Right cardiac atrium (tissue), 5 donors: ENCODE data around the gene BRD1. TPM values are rescaled to one million over a fixed set of nuclear protein-coding genes. Genes with fewer than 3 reads are reported as not detected.
A peak's percentile ranks its signal among the peaks of the same experiment; 100 is the strongest.
"Not testable (repeated sequence)": the region's sequence is repeated elsewhere in the genome, so short reads cannot be mapped to it uniquely, and the experiment has no call there.

Source experiments
- ATAC-seq, 2 donors: fragments of 200-7000 bp; cut with Tn5 transposase; one replicate each; pipeline versions ENCODE4 v1.8.0 to v1.9.1; 2020; ENCODE audit warnings: moderate library complexity in 2 of 2, mild to moderate bottlenecking in 1 of 2
- DNase-seq, 3 donors: peaks; one replicate each; pipeline ENCODE4 v3.0.0-alpha.2; 2020
- H3K27ac ChIP-seq: one replicate; pipeline ENCODE4 v1.5.1; 2013; ENCODE audit warnings: mild to moderate bottlenecking, low read length, control low read depth, moderate library complexity
- H3K27me3 ChIP-seq: one replicate; pipeline ENCODE4 v1.6.1; 2013; ENCODE audit not compliant: control insufficient read depth, insufficient read depth
- H3K4me1 ChIP-seq: one replicate; pipeline ENCODE4 v1.6.1; 2013; ENCODE audit warnings: low read length; ENCODE audit not compliant: control insufficient read depth, insufficient read depth
- H3K4me3 ChIP-seq: one replicate; pipeline ENCODE4 v1.5.1; 2013; ENCODE audit warnings: low read length, control low read depth
- H3K9me3 ChIP-seq: one replicate; pipeline ENCODE4 v1.6.1; 2013; ENCODE audit warnings: low read length; ENCODE audit not compliant: control insufficient read depth
- WGBS: extraction: QIAGEN DNeasy Blood & Tissue Kit; methylation state at CpG from one replicate; pipeline ENCODE4 v1.1.7; 2013; 5-methylcytosine and 5-hydroxymethylcytosine counted together
- intact Hi-C, 4 donors: fragments of 100-400 bp; cut with DNase I; formaldehyde crosslinking; loops; one replicate each; pipeline versions ENCODE4 v1.11.0 to v1.14.0; 2022 to 2023
- polyA plus RNA-seq: library from polyadenylated mRNA; stranded (reverse); fragments of 200-250 nt; gene quantifications from one replicate; pipeline ENCODE4 v1.2.3, GENCODE V29; 2013
- total RNA-seq, 4 donors: library from RNA; stranded (reverse); fragmentation: NEBNext Ultra II Directional; extraction: Animal tissue kit (Norgen Biotek cat#: 25700); gene quantifications; one replicate each; pipeline ENCODE4 v1.2.1, GENCODE V29; 2021
- donor health status: healthy with polysubstance abuse.
- donor health status: DM: no; HTN: yes; CAD: no.
- donor health status: DM: no; HTN: no; CAD: no.
- donor health status: DM: no; HTN: yes; CAD: no; lungs with severe emphysema.
- donor health status: DM: yes; HTN: yes; CAD: no.

The BRD1 gene
- total and polyA plus RNA-seq, 5 donors = 16.3 to 19.4 (median 18.2) TPM

DNA sequence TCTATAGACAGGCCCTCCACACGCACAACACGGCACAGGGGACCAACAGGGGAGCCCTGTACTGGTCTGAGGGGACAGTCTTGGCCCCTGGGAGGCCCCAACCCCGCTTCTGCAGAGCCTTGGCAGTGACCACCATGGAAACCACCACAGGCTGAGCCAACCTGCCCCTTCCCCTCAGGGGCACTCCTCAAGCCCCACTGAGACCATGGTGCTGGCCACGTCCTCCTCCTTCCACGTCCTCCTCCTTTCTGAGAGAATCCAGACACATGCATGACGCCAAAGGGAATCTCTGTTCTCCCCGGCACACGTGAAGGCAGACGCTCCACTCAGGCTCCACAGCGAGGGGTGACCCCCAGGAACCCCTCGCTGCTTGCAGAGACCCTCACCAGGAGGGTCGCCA is 2.7 kb downstream of the BRD1 start:
- Histone ChIP-seq H3K4me3 (no peak overlapping the region), H3K27me3 (no peaks in the 10 kb centered on the region), H3K27ac (no peak overlapping the region), H3K4me1 (peaks cover 10% of the 10 kb centered on the region), H3K9me3 (no peaks in the 10 kb centered on the region)
- DNase-seq (no peak), ATAC-seq (no peak)
- 84% methylated on average over 12 of the region's 12 CpGs for WGBS
- intact Hi-C loops = no loop called here

DNA sequence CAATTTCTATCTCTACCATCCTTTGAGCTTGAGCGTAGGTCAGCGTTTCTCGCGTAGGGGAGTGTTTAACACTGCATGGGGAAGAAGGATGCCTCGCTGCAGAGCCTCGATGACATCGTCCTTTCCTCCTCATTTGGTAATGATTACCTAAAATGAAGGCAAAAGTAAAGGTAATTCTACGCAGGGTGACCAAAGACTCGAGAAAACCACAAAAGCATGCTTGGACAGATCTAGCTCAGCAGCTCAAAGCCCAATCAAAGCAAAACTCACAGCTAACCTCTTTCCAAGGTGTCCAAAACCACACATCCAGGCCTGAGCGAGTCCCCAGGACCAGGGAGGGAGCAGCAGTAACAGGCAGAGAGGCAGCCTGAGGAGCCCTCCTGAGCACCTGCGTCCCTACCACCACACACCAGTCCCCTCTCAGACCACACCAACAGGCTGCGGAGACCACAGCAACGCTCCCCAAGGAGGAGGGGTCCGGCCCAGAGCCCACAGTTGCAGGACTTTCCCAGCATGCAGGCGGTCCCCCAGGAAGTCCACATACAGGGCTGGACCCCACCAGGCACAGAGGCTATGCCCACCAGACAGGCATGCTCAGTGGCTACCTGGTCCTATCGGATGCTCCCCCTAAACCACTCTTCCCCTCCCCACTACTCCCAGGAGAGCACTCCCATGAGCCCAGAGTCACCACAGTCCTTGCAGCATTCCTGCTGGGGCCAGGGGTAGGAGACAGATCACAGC is 3.3 kb downstream of the BRD1 start:
- Histone ChIP-seq H3K4me3 (no peak overlapping the region), H3K27ac (no peak overlapping the region), H3K27me3 (no peaks in the 10 kb centered on the region), H3K4me1 (peaks cover 10% of the 10 kb centered on the region), H3K9me3 (no peaks in the 10 kb centered on the region)
- intact Hi-C loops = no loop called here
- 86% methylated on average over 16 of the region's 16 CpGs for WGBS
- ATAC-seq (no peak), DNase-seq (no peak)

DNA sequence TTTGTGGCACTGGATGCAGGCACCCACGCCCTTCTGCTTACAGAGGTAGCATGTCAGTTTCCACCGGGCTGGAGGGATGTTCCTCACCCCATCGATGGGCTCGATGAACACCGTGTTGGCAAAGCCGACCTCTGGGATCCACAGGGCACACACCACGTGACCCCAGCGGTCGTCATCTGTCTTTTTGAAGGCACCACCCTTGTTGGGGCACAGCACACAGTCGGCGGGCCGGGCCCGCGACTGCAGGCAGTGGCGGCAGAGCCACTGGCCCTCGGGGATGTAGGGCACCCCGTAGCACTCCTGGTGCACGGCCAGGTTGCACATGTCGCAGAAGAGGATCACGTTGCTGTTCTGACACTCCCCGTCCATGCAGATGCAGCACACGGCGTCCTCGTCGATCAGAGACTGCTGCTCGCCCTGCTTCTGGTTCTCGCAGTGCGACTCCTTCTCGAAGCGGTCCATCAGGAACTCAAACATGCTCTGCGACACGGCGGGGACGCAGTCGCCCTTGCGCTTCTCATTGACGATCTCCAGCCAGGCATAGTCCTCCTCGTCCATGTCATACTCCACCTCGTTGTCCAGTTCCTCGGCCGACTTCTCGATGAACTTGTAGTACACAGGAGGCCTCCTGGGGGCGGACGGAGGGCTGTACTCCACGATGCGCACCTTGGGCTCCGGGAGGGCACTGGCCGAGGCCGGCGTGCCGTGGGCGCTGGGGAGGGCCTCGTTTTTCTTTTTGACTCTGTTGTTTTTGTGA is 4.2 kb downstream of the BRD1 start:
- WGBS = 94% methylated on average over 53 of the region's 53 CpGs
- Histone ChIP-seq H3K27me3 (no peaks in the 10 kb centered on the region), H3K9me3 (no peaks in the 10 kb centered on the region), H3K4me1 (peaks cover 10% of the 10 kb centered on the region), H3K4me3 (no peak overlapping the region), H3K27ac (no peak overlapping the region)
- ATAC-seq (no peak), DNase-seq (no peak)
- intact Hi-C loops = no loop called here

DNA sequence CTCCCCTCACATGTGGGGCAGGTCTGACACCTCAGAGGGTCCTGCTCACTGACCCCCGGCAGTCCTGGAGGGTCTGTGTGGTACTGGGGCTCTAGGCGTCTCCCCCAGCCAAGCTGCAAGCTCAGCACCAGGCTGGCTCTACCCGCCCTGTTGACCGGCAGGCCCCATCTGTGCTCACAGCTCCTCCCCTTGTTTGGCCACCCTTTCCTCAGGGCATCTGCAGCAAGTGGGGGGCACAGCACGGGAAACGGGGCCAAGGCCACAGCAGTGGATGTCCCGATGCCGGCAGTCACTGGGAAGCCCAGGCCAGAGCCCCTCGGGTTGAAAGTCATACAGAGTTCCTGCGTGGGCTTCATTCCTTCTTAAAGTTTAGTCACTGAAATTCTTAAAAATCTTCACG is 5.9 kb downstream of the BRD1 start:
- peak in 1 of 2 donors; percentile 5 for ATAC-seq
- intact Hi-C loops, H3K27ac ChIP-seq, H3K9me3 ChIP-seq, DNase-seq, H3K27me3 ChIP-seq, H3K4me3 ChIP-seq: not testable (repeated sequence)
- 78% methylated on average over 11 of the region's 11 CpGs for WGBS
- H3K4me1 ChIP-seq = peaks cover 10% of the 10 kb centered on the region

DNA sequence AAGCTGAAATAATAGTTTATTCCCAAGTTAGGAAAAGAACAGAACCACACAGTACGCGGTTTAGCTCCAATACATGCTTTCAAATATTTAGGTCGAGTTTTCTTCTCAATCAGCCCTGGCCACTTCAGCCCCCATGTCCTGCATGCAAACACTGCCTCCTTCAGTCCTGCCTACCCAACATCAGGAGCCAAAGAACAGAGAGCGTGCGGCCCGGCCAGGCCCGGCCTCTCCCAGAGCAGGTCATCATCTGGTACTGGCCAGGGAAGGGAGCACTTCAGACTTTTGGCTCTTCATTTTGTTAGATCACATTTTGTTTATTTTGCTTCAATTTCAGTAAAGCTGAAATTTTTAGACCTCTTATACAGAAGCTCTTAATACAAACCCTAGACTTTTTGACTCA is 6.7 kb downstream of the BRD1 start:
- no peak overlapping the region for H3K27ac ChIP-seq
- ATAC-seq (peak in 1 of 2 donors; percentile 30), DNase-seq (no peak)
- 53% methylated on average over 7 of the region's 7 CpGs for WGBS
- H3K9me3 ChIP-seq = no peaks in the 10 kb centered on the region
- H3K27me3 ChIP-seq = no peaks in the 10 kb centered on the region
- peaks cover 10% of the 10 kb centered on the region for H3K4me1 ChIP-seq
- intact Hi-C loops = no loop called here
- no peak overlapping the region for H3K4me3 ChIP-seq

DNA sequence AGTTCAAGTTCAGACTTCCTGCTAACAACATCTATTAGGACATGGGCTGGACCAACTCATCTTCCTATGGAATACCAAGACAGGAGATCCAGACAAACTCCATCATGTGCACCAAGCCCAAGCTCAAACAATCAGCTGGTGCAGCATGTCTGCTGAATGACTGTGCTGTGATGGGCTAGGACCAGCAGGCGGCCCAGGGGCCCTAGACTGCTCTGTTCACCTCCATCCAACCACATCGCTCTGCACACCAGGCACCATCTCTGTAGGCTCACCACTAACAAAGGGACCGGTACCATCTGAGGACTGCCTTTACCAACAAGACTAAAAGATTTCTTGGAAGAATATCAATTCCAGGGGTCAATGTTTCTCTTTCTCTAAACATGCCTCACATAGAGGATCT is 10.3 kb downstream of the BRD1 start:
- ATAC-seq (no peak), DNase-seq (no peak)
- Histone ChIP-seq H3K4me1 (no peaks in the 10 kb centered on the region), H3K4me3 (no peak overlapping the region), H3K27ac (no peak overlapping the region), H3K9me3 (no peaks in the 10 kb centered on the region), H3K27me3 (no peaks in the 10 kb centered on the region)
- intact Hi-C loops = no loop called here
- 95% methylated on average over 3 of the region's 3 CpGs for WGBS

DNA sequence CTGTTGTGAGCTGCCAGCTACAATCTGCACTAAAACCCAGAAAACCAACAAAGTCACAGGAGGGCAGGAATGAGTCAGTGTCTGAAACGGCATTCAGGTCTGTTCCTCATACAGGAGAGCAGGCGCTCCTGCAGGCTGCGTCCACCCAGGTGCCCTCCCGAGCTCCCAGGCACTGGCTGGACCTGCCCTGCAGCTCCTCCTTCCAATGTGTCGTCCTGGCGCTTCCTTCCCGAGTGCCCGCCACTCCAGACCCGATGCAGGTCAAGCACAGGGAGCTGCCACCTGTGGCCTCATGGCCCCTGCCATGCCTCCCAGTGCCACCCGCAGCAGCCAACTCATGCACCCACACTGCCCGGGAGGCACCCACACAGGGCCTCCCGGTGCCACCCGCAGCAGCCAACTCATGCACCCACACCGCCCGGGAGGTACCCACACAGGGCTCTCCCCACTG is 12.0 kb downstream of the BRD1 start:
- Histone ChIP-seq H3K9me3 (no peaks in the 10 kb centered on the region), H3K4me1 (no peaks in the 10 kb centered on the region), H3K27me3 (no peaks in the 10 kb centered on the region), H3K4me3 (no peak overlapping the region), H3K27ac (no peak overlapping the region)
- DNase-seq (no peak), ATAC-seq (peak; percentile 22 to 24)
- intact Hi-C loops = no loop called here
- WGBS = 84% methylated on average over 15 of the region's 15 CpGs

DNA sequence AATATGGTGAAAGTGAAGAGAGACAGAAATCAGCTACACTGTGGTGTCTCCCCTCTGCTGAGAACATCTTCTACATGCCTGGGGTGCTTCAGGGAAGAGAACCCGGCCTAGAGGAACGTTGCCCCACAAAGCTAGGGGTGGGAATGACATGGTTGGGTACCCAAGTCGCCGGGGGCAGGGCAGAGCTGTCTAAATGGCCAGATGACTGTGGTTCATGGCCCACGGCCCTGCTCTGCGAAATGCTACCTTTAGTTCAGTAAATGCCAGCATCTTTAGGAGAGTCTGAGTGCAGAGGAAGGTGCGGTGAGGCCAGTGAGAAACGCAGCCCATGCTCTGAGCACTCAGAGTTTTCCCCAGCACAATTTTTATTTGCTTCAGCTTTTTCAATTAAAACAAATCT is 12.8 kb downstream of the BRD1 start:
- ATAC-seq = no peak
- no peak for DNase-seq
- Histone ChIP-seq H3K27me3 (no peaks in the 10 kb centered on the region), H3K4me3 (no peak overlapping the region), H3K4me1 (no peaks in the 10 kb centered on the region), H3K9me3 (no peaks in the 10 kb centered on the region), H3K27ac (no peak overlapping the region)
- WGBS = 78% methylated on average over 8 of the region's 8 CpGs
- intact Hi-C loops = no loop called here

DNA sequence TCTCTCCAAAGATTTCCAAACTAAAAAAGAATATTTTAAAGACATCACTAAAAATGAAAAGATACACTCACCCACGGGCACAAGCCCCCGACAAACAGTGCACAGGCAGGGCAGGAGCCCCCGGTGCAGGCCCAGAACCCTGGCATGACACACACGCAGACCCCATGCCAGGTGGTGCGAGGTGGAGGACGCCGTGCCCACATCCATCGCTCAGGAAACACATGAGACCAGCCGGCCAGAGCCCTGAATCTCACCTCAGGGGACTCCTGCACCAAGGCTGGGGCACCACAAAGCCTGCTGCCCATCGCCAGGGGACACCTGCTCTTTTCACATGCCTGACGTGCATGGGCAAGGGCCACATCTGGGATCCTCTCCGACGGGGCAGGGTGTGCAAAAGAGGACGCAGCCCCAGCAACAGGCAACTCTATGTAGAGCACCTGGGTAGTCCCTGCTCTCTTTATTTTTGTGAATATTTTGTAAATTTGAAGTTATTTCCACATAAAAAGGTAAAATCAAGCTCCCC is 13.4 kb downstream of the BRD1 start:
- WGBS = 94% methylated on average over 14 of the region's 14 CpGs
- no peak overlapping the region for H3K4me3 ChIP-seq
- H3K9me3 ChIP-seq = no peaks in the 10 kb centered on the region
- H3K27ac ChIP-seq = no peak overlapping the region
- DNase-seq (no peak), ATAC-seq (no peak)
- peaks cover 1% of the 10 kb centered on the region for H3K4me1 ChIP-seq
- intact Hi-C loops = no loop called here
- H3K27me3 ChIP-seq = no peaks in the 10 kb centered on the region

DNA sequence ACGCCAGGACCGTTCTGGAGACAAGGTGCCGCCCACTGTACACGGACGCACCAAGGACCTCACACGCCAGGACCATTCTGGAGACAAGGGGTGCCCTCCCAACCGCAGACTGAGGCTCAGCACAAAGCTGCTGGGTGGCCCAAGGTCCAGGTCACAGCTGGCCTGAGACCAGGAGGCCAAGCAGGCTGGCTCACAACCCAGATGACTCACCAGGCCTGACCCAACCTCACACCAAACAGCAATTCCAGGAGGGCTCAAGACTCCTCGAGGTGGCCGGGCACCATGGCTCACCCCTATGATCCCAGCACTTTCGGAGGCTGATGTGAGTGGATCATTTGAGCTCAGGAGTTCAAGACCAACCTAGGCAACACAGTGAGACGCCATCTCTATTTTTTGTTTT is 14.8 kb downstream of the BRD1 start:
- Histone ChIP-seq H3K4me1 (peaks cover 7% of the 10 kb centered on the region), H3K27me3 (no peaks in the 10 kb centered on the region), H3K4me3 (no peak overlapping the region), H3K27ac (no peak overlapping the region), H3K9me3 (no peaks in the 10 kb centered on the region)
- ATAC-seq (peak in 1 of 2 donors; percentile 39), DNase-seq (peak in 1 of 3 donors; percentile 55)
- 92% methylated on average over 11 of the region's 11 CpGs for WGBS
- intact Hi-C loops = no loop called here

DNA sequence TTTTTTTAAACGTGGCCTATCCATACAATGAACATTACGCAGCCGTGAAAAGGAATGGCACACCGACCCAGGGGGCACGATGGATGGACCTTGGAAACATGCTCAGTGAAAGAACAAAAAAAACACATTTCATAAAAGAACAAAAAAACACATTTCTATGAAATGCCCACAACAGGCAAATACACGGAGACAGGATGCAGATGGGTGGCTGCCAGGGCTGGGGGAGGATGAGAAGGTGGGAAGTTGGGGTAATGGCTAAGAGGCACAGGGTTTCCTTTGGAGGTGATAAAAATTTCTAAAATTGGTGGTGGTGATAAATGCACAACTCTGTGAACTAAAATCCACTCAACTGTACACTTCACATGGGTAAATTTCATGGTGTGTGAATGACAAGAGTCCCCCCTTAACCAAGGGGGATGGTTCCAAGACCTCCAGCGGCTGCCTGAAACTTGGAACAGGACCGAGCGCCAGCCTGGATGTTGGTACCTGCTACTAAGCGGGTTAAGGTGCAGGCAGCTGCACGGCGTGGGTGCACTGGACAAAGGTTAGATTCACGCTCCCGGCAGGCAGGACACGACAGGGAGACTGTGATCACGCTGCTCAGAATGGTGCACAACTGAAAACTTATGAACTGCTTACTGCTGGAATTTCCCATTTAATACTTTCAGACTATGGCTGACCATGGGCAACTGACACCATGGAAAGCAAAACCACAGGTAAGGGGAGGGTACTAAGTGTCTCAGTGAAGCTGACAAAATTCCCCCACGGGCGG is 16.5 kb downstream of the BRD1 start:
- ATAC-seq (no peak), DNase-seq (no peak)

More for the DNA sequence above, 16.5 kb downstream of the BRD1 start:
- intact Hi-C loops = no loop called here
- H3K4me1 ChIP-seq = peaks cover 7% of the 10 kb centered on the region
- no peaks in the 10 kb centered on the region for H3K9me3 ChIP-seq
- no peak overlapping the region for H3K4me3 ChIP-seq
- no peak overlapping the region for H3K27ac ChIP-seq
- H3K27me3 ChIP-seq = no peaks in the 10 kb centered on the region
- WGBS = 81% methylated on average over 18 of the region's 18 CpGs
